GM21526 (cell line): ENCODE measurements around the gene LAYN.

Experiments used
- ATAC-seq: cut with Tn5 transposase; IDR thresholded peaks from one replicate; pipeline ENCODE4 v1.9.1; 2021; ENCODE audit warnings: moderate library complexity; ENCODE audit not compliant: unreplicated experiment, low FRiP score

The LAYN gene

GRCh38 chr11:111560800-111561199 lies 20.3 kb downstream of the LAYN start:
- ATAC-seq: no peak

DNA sequence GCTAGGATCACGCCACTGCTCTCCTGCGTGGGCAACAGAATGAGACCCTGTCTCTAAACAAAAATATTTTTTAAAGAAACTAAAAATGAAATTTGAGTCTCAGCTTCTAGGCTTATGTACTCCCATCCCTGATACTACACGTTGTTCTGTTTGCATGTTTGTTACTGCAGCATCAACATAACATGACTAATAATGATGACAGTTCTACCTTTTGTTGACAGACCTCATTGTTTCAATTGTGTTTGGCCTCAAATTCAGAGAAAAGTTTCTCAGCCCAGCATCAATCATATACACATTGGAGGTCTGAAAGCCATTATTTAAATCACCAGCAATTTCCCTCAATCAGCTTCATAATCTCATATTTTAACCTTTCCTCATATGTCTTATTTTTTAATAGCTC lies 20.8 kb downstream of the LAYN start:
- ATAC-seq: no peak

DNA sequence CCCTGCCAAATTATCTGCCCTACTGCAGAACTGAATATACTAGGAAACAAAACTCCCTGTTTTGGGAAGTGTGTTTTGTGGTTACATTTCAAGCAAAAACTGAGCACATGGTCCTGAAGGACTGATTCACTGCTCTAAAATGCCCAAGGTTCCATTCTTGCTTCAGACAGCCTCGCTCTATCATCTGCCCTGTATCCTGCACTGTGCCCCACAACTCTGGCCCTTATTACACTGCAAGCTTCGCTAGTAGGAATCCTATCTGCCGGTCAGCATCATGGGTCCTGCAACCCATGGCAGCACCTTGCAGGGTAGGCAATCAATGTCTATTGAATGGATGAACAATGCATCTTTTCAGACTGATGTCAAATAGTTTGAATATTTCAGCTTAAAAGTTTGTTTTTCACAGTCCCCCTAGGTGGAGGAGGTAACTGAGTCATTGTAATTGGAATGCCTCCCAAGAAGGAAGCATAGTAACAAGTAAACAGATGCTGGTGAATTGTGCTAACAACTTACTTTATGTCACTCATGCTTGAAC lies 21.3 kb downstream of the LAYN start:
- no peak for ATAC-seq

DNA sequence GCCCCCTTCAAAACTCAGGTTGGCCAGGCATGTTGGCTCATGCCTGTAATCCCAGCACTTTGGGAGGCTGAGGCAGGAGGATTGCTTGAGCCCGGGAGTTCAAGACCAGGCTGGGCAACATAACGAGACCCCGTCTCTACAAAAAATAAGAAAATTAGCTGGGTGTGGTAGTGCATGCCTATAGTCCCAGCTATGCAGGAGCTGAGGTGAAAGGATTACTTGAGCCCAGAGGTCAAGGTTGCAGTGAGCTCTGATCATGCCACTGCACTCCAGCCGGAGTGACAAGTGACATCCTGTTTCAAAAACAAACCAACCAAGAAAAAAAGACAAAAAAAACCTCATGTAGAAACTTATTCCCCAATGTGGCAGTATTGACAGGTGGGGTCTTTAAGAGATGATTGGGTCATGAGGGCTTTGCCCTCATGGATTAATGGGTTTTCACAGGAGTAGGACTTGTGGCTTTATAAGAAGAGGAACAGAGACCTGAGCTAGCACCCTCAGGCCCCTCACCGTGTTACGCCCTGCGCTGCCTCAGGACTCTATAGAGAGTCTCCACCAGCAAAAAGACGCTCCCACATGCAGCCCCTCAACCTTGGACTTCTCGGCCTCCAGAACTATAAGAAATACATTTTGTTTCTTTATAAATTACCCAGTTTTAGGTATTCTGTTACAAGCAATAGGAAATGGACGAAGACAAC lies 22.3 kb downstream of the LAYN start:
- ATAC-seq: no peak

- ATAC-seq: no peak
Observed at GRCh38 chr11:111565114-111565720, 24.7 kb downstream of the LAYN start.

GRCh38 chr11:111566324-111566723 lies 25.8 kb downstream of the LAYN start:
- no peak for ATAC-seq

DNA sequence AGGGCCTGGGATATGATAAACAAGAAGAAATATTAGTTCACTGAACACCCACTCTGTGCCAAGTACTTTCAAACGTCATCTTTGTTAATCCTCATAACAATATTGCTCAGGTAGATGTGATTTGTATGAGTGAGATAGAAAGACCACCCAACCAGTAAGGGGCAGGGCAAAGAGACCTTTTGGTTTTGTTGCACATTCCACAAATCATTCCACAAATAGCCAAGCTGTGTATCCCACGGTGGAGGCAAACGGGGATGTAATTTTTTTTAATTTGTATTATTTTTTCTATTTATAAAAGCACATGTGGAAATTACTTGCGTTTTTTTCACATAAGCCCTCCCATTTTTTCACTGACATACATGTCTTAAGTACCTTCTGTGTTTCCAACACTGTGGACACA lies 29.0 kb downstream of the LAYN start:
- ATAC-seq: no peak

DNA sequence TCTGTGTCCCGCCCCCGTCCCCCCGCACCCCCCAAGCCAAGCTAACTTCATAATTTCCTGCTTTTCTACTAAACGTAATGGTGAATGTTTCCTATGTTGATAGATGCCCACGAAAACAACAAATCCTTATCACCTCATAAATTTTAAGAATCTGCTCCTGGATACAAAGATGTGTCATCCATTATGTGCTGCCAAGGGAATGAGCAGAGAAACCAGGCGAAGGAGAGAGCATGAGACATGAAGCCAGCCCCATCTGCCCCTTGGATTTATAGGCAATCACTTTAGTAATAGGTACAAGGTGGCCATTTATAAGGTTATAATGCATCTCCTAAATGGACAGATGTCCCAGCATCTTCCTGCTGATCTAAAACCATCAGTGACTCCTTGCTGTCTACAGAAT lies 30.3 kb downstream of the LAYN start:
- no peak for ATAC-seq

DNA sequence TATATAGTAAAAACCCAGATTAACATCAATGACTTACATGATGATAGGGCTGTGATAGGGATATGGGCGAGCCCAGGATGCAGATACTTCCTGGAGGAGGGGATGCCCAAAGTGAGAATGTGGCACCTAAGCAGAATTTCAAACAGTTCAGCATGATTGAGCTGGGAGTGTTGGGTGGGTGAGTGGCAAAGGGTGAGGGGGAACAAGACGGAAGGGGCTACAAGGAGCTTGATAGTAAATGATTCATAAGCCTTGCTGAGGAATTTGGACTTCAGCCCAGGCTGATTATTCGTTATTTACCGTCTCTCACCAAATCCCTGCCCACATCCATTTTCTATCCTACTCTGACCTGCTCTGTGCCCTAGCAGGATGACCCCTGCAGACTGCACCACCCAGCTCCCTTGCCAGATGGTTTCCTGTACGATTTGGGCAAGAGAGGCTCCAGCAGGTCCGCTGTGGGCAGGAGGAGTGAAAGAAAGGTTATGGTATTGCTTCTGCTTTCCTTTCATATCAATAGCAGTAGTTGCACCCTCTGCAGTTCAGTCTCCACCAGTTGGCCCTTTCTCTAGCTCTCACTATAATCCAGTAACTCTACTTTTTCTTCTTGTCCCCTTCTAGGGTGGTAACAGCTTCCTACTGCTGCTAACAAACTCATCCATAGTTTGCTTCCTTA lies 31.4 kb downstream of the LAYN start:
- no peak for ATAC-seq

GRCh38 chr11:111572581-111572980 lies 32.1 kb downstream of the LAYN start:
- no peak for ATAC-seq

DNA sequence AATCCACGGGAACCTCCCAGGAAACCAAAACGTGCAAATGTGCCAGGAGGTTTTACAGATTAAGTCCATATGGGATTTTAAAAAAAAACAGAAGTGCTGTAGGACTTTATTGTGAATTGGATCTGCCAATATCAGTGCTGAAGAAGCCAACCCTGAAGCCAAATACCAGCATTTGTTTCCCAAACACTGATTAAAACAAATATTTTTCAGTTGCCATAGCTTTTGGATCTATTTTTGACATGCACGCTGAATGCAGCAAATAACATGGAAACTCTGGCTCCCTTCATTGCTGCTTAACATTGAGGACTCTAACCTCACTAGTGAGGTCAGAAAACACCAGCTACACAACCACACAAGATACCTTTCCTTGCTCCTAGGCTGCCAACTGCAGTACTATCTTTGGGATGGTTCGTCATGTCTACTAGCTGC lies 33.3 kb downstream of the LAYN start:
- ATAC-seq: no peak

DNA sequence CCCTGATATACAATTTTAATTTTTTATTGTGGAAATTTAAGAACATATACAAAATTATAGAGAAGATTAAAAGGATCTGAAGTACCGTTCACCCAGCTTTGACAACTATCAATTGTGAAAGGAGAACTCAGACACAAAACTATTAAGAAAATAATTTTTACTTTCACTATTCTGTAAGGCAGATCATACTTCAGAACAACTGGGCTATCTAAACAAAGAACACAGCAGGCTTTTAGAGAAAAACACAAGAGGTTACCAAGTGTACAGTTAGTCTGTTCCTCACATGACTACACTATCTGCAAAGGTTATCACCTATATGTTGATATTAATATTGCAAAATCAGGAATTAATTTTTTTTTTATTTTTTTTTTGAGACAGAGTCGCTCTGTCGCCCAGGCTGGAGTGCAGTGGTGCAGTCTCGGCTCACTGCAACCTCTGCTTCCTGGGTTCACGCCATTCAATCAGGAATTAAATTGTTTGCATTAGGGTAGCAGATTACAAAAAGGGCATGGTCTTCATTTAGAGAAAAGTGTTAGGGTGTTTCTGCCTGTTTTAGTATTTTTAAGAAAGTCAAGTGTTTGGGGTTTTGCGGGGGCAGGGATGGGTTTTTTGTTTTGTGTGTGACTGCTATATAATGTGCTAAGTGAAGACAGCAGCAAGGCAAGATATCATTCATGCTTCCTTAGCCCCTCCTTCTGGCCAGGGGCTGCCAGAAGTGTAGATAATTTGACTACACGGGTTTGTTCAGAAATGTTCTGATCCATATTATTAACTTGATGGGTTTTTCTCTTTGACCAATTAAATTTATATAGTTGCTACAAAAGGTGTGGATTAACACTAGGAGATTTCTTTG lies 34.1 kb downstream of the LAYN start:
- ATAC-seq: no peak

GRCh38 chr11:111575740-111576139 lies 35.2 kb downstream of the LAYN start:
- ATAC-seq: no peak

GRCh38 chr11:111577821-111578220 lies 37.3 kb downstream of the LAYN start:
- no peak for ATAC-seq

DNA sequence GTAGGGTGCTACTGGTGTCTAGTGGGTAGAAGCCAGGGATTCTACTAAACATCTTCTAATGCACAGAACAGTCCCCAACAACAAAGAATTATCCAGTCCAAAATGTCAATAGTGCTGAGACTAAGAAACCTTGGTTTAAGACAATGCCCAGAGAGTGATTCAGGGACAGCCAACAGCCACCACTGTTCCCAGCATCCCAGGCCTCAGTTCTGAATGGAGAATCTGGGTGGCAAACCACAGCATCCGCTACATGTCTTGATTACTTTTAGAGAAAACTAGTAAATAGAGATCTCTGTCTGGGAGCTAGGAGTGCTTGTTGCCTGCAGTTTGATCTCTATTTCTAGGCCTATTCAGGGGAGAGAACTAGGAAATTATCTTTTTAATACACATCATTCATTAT lies 40.8 kb downstream of the LAYN start:
- ATAC-seq: no peak

GRCh38 chr11:111582163-111582562 lies 41.6 kb downstream of the LAYN start:
- ATAC-seq: no peak

DNA sequence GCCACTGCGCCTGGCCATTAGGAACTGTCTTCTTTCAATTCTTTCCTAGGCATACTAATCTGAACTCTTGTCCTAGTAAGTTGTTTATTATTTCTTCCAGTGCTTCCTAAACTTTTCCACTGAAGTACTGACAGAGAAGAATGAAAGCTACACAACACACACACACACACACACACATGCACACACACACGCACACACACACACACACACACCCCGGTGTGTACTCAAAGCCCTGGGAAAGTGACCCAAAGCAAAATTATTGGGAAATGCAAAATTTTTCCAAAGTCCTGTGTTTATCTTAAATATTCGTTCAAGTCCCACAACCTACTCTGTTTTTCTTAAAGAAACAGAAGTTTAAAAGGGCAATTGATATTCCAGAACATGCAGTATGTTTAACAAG lies 42.4 kb downstream of the LAYN start:
- no peak for ATAC-seq

GRCh38 chr11:111585371-111585770 lies 44.9 kb downstream of the LAYN start:
- ATAC-seq: no peak

DNA sequence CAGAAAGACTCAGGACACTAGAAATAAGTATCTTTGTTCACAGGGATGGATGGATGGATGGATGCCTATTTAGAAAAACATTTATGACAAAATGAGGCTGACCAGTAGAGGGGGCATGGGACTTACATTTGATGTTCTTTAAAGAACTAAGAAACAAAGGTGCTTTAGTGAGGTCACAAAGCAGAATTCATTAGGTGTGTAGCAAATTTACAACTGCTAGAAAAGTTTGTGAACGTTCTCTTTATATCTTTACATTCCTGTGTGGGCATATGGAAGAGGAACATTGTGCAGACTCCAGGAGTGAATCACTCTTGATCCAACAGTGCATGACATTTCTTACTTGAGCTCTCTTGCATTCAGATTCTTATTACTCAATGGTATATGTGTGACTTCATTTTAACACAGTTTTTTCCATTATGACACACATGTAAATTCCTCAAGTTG lies 45.9 kb downstream of the LAYN start:
- ATAC-seq: no peak

DNA sequence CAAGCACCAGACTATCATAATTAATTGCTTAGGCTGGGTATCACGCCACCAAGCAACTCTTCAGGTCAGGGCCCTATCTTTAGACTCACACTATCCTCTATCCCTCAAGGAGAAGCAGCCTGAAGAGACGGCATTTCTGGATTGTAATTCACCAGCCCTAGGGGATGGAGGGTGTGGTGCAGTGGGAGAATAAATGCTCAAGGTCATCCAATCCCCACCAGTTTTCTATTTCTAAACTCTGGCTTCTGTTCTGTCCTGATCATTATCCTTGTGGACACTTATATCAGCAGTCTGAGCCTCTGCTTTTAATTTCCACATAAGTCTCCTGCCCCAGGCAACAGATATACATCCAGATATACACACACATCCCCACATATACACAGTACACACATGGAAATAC lies 48.6 kb downstream of the LAYN start:
- no peak for ATAC-seq
